Esophagus squamous epithelium (tissue), 5 donors: ENCODE measurements around the gene DHTKD1. TPM values are rescaled to one million over a fixed set of nuclear protein-coding genes. Genes with fewer than 3 reads are reported as not detected.
A peak's percentile ranks its signal among the peaks of the same experiment; 100 is the strongest.

Experiments used
- DNase-seq: peaks from one replicate; lab custom pipeline; 2025; lab: John Stamatoyannopoulos, UW
- H3K27ac ChIP-seq, 4 donors: fragments of 200-600 bp; sonication (generic); one replicate each; pipeline ENCODE4 v1.5.1; 2016 to 2019; ENCODE audit warnings: mild to moderate bottlenecking in 1 of 4
- H3K27me3 ChIP-seq, 4 donors: fragments of 200-600 bp; sonication (generic); 1 replicate in 3 of 4; 2 replicates in 1 of 4; pipeline versions ENCODE4 v1.5.1 to v1.6.0; 2017 to 2021; ENCODE audit warnings: antibody characterized with exemption in 1 of 4
- H3K36me3 ChIP-seq, 3 donors: fragments of 200-600 bp; sonication (generic); one replicate each; pipeline ENCODE4 v1.5.1; 2016 to 2019
- H3K4me1 ChIP-seq, 3 donors: fragments of 200-600 bp; sonication (generic); one replicate each; pipeline ENCODE4 v1.5.1; 2017 to 2019
- H3K4me3 ChIP-seq, 4 donors: fragments of 200-600 bp; sonication (generic); 1 replicate in 3 of 4; 2 replicates in 1 of 4; pipeline ENCODE4 v1.5.1; 2016 to 2019; ENCODE audit warnings: mild to moderate bottlenecking in 2 of 4, moderate library complexity in 1 of 4
- H3K9me3 ChIP-seq, 3 donors: fragments of 200-600 bp; sonication (generic); one replicate each; pipeline ENCODE4 v1.5.1; 2016 to 2019
- POLR2A ChIP-seq, 4 donors: fragments of 450-650 bp; IDR thresholded peaks; one replicate each; pipeline ENCODE4 v1.6.1; 2017; ENCODE audit warnings: antibody characterized with exemption in 4 of 4, mild to moderate bottlenecking in 4 of 4, moderate library complexity in 3 of 4
- WGBS, 2 donors: methylation state at CpG; one replicate each; pipeline ENCODE4 v1.1.5; 2018; 5-methylcytosine and 5-hydroxymethylcytosine counted together
- intact Hi-C: fragments of 100-400 bp; cut with DNase I; formaldehyde crosslinking; loops from one replicate; pipeline ENCODE4 v1.15.0; 2022
- total RNA-seq, 4 donors: library from RNA; depleted of rRNA; stranded (reverse); fragments of >200 nt; gene quantifications; one replicate each; pipeline ENCODE4 v1.1.0, GENCODE V29; 2016
- TF ChIP-seq, protein P1 (sequence below), 6 experiments: fragments of 450-650 bp in 4 of 6; fragments of 200-600 bp in 2 of 6; sonication (generic) in 2 of 6; IDR thresholded peaks; one replicate each; pipeline ENCODE4 v1.5.1; 2016 to 2019; ENCODE audit warnings: antibody characterized with exemption in 6 of 6, mild to moderate bottlenecking in 4 of 6, moderate library complexity in 4 of 6
- donor health status: DM: yes; HTN: yes; CAD: no.

The DHTKD1 gene
- total RNA-seq, 4 donors from 2014 or later = 10.2 to 24.9 (median 16.9) TPM

DNA sequence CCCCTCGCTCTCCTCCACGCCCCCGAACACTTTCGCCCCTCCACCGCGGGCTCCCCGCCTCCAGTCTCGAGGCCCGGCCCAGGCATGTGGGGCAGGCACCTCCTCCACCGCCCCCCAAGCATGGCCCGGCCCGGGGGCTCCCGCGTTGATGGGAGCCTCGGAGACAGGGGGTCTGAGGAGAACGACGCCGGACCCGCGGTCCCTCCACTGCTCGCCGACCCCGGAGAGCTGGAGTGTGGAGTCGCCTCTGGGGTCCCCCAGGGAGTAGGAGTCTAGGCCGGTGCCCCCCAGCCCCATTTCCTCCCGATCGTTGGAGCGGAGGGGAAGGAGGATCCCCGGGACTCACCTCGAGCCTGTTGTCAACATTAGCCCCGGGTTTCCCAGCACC, 26.4 kb upstream of the DHTKD1 start:
- intact Hi-C loops = no loop called here
- H3K36me3 ChIP-seq = no peaks in the 10 kb centered on the region
- H3K27me3 ChIP-seq = peaks cover 0 to 7% (median 0%) of the 10 kb centered on the region in 4 donors
- DNase-seq = no peak
- peaks cover 3 to 51% (median 7%) of the 10 kb centered on the region in 3 donors for H3K4me1 ChIP-seq
- no peaks in the 10 kb centered on the region for H3K9me3 ChIP-seq
- peak in 1 of 4 donors; percentile 68 for TF ChIP-seq POLR2A (IDR thresholded peaks at IDR 0.05)
- TF ChIP-seq, protein P1, sequence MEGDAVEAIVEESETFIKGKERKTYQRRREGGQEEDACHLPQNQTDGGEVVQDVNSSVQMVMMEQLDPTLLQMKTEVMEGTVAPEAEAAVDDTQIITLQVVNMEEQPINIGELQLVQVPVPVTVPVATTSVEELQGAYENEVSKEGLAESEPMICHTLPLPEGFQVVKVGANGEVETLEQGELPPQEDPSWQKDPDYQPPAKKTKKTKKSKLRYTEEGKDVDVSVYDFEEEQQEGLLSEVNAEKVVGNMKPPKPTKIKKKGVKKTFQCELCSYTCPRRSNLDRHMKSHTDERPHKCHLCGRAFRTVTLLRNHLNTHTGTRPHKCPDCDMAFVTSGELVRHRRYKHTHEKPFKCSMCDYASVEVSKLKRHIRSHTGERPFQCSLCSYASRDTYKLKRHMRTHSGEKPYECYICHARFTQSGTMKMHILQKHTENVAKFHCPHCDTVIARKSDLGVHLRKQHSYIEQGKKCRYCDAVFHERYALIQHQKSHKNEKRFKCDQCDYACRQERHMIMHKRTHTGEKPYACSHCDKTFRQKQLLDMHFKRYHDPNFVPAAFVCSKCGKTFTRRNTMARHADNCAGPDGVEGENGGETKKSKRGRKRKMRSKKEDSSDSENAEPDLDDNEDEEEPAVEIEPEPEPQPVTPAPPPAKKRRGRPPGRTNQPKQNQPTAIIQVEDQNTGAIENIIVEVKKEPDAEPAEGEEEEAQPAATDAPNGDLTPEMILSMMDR (IDR thresholded peaks at IDR 0.05) = no peak
- 0% methylated on average over 2 of the region's 31 CpGs; no CpG with 5 or more reads in 1 of the 2 donors for WGBS, 2 donors
- peak overlapping the region; percentile 89 to 98 (median 96) for H3K27ac ChIP-seq
- peak overlapping the region; percentile 77 to 100 (median 100) for H3K4me3 ChIP-seq

DNA sequence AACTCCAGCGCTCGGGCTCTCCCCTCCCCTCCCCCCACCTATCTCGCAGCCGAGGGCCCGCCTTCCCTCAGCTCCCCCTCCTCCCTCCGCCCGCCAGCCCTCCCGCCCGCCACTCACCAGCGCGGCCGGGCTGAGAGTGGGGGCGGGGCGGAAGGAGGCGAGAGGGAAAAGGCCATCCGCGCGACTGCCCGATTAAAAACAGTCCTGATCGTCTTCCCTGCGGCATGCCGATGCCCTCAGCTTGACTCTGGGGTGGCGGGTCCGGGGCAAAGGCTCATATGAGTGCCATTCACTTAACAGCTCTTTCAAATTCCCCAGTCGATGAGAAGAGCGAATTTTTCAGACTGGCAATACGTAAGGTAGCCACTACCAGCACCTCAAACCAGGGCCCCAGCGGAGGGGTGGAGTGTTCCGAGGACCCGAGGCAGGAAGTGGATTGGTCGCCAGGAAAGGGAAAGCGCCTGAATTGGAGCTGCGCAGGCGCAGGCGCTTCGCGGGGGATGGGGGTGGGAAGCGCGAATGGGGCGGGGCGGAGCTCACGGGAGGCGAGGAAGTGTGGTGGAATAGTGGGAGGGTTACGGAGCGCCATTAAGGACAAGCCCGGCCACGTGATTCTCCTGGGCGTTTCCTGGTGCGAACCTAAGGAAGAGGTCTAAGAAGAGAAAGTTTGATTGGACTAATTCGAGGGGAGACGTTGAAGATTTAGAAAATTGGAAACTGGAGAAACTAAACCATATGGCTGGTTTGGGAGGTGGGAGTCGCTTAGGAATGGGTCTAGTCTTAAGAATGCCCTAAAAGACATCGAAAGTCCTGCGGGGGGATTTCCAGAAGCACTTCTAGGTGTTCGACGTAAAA, 25.7 kb upstream of the DHTKD1 start, which contains the start of gene UPF2:
TSS of gene UPF2 (minus strand) at position 13 of the 855 bp plus-strand sequence. CDS start 7,386 bp downstream, outside the sequence.
- TF ChIP-seq POLR2A (IDR thresholded peaks at IDR 0.05) = peak in 1 of 4 donors; percentile 9
- TF ChIP-seq, protein P1 (IDR thresholded peaks at IDR 0.05) = peak in 3 of 6 experiments; percentile 16 to 21 (median 20)
- intact Hi-C loops = no loop called here
- H3K36me3 ChIP-seq = no peaks in the 10 kb centered on the region
- peaks cover 0 to 10% (median 0%) of the 10 kb centered on the region in 4 donors for H3K27me3 ChIP-seq
- peaks cover 3 to 45% (median 7%) of the 10 kb centered on the region in 3 donors for H3K4me1 ChIP-seq
- WGBS, 2 donors = 5 to 7% methylated on average over 23 to 35 of the region's 56 CpGs
- peak; percentile 82 for DNase-seq
- H3K9me3 ChIP-seq = no peaks in the 10 kb centered on the region
- peak within 1 kb of the TSS; percentile 89 to 98 (median 96) for H3K27ac ChIP-seq
- H3K4me3 ChIP-seq = peak within 1 kb of the TSS; percentile 77 to 100 (median 100)

DNA sequence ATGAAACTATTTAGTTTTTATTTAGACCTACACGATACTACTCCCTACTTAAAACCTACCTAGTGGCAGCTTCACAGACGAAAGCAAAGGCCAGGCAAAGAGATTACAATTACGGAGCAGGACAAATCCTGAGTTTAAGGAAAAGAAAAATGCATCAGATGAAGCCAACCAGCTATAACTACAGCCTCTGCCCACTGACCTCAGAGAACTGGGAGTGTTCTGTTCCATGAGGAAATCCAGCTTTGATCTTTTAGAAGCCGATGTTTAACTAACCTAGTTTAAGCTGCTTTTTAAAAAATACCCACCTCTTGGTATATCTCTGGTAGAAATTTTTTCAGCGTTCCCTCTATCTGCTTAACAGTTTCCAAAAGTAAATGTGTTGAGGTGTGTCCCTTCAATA, 23.2 kb upstream of the DHTKD1 start:
- intact Hi-C loops = no loop called here
- TF ChIP-seq POLR2A (IDR thresholded peaks at IDR 0.05) = no peak
- TF ChIP-seq, protein P1 (IDR thresholded peaks at IDR 0.05) = no peak
- H3K27ac ChIP-seq = no peak overlapping the region
- DNase-seq = no peak
- H3K36me3 ChIP-seq = no peaks in the 10 kb centered on the region
- H3K27me3 ChIP-seq = peaks cover 0 to 24% (median 0%) of the 10 kb centered on the region in 4 donors
- WGBS, 2 donors = 80 to 81% methylated on average over 5 of the region's 5 CpGs
- no peak overlapping the region for H3K4me3 ChIP-seq
- no peaks in the 10 kb centered on the region for H3K9me3 ChIP-seq
- H3K4me1 ChIP-seq = peaks cover 3 to 20% (median 7%) of the 10 kb centered on the region in 3 donors

DNA sequence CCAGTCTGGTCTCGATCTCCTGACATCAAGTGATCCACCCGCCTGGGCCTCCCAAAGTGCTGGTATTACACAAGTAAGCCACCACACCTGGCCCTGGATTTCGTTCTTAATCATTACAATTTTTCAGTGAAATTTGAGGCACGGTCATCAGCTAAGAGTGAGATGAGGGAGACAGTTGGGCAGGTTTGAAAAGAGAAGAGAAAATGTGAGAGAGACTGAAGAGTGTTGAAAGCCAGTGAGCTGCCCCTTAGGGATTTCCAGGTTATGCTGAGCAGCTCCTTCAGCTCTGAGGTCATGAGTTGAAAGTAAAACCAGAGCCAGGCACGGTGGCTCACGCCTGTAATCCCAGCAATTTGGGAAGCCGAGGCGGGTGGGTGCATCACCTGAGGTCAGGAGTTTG, 20.2 kb upstream of the DHTKD1 start:
- no peak for DNase-seq
- Histone ChIP-seq H3K27ac (no peak overlapping the region), H3K4me3 (no peak overlapping the region), H3K9me3 (no peaks in the 10 kb centered on the region), H3K27me3 (peaks cover 0 to 24% (median 0%) of the 10 kb centered on the region in 4 donors), H3K4me1 (peaks cover 0 to 10% (median under 1%) of the 10 kb centered on the region in 3 donors), H3K36me3 (no peaks in the 10 kb centered on the region)
- intact Hi-C loops = no loop called here
- WGBS, 2 donors = 77% methylated on average over 8 of the region's 8 CpGs
- TF ChIP-seq, protein P1 (IDR thresholded peaks at IDR 0.05) = no peak
- TF ChIP-seq POLR2A (IDR thresholded peaks at IDR 0.05) = no peak

DNA sequence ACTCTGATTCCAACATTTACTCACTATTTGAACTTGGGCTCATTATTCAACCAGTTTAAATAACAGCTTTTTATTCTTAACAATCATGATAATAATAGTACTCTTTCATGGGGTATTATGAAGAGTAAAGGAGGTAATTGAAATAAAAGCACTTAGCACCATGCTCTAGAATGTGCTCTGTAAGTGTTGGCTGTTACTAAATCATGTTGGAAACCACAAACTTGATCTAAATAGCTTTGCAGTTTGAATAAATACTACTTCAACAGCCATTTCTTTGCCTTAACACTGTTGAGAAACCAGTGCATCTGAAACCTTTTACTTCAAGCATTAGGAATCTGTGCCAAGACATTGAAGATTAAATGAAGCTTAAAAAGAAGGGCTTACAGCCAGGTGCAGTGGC, 18.2 kb upstream of the DHTKD1 start:
- TF ChIP-seq POLR2A (IDR thresholded peaks at IDR 0.05) = no peak
- TF ChIP-seq, protein P1 (IDR thresholded peaks at IDR 0.05) = no peak
- Histone ChIP-seq H3K27me3 (peaks cover 0 to 24% (median 0%) of the 10 kb centered on the region in 4 donors), H3K27ac (no peak overlapping the region), H3K4me3 (no peak overlapping the region), H3K4me1 (peaks cover 6 to 14% (median 7%) of the 10 kb centered on the region in 3 donors), H3K9me3 (no peaks in the 10 kb centered on the region), H3K36me3 (no peaks in the 10 kb centered on the region)
- DNase-seq = no peak
- intact Hi-C loops = no loop called here
